Mesenteric fat pad (tissue), 1 donor: ENCODE results near the gene SRRM1. TPM values are rescaled to one million over a fixed set of nuclear protein-coding genes. Genes with fewer than 3 reads are reported as not detected.
"Not testable (repeated sequence)": the region's sequence is repeated elsewhere in the genome, so short reads cannot be mapped to it uniquely, and the experiment has no call there.

Experiments
- DNase-seq: peaks from one replicate; pipeline ENCODE4 v3.0.0-alpha.2; 2020; ENCODE audit warnings: low spot score
- total RNA-seq: library from RNA; stranded (reverse); fragmentation: NEBNext Ultra II Directional; extraction: Animal tissue kit (Norgen Biotek cat#: 25700); gene quantifications from one replicate; pipeline ENCODE4 v1.2.1, GENCODE V29; 2021
- donor health status: DM: yes; HTN: yes; CAD: no.

SRRM1 gene
- total RNA-seq, 1 donor from 2014 or later = 103 TPM

- no peak for DNase-seq
These were observed 1.4 kb upstream of the SRRM1 start for GRCh38 chr1:24641646-24642151.

DNA sequence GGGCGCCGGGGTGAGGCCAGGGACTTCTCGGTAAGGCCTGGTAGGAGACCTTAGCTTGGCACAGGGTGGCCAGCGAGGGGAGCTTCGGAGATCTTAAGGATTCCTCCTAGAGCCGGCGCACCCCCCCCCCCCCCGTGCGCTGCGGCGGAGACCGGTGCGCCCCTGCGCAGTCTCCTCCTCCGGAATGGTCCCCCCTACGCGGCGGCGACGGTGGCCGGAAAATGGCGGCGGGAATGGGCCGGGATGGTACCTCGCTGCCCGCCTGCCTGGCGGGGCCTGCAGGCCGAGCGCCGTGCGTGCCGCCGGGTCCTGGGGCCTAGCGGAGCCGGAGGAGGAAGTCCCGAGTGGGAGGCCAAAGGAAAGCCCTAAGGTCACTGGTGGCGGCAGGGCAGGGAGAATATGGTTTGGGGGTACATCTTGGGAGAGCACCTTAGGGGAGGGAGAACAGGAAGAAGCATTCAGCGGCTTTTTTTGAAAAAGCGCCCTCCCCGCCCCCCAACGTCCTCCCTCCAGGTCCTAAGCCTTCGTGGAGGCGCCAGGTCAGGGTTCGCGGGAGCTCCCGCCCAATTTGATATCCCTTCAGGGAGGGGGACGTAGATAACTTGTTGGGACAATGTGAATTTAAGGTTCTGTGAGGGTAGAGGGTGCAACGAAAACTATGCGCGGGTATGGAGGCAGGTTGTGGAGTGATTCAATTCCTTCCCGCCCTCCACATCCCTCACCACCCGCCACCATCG is 429 bp downstream of the SRRM1 start:
- no peak for DNase-seq

DNA sequence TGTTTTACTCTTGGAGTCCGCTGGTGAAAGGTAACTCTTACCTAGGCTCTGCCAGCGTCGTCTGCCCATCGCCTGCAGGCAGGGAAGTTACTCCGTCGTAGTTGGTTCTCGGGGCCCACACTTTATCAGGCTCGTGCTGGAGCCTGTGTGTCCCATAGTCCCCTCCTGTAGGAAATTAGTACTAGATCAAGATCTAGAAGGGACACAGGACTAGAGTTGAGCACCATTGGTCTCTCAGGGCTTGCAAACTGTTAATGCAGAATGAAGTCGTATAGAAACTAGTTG is 940 bp downstream of the SRRM1 start:
- DNase-seq = no peak

DNA sequence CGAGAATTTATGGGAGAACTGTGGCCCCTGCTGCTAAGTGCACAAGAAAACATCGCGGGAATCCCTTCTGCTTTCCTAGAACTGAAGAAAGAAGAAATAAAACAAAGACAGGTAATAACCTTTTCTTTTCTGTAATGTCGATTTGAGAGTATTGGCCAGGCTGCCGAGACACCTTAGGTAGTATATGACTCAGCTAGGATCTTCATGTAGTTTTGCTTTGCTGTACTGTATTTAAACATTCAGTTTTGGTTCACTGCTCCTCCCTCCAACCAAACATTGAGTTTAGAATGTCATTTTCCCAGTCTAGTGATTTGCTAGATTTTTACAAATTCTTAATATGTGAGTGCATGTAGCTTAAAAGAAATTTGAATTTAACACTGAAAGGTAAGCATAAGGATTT is 5.8 kb downstream of the SRRM1 start:
- DNase-seq = no peak

DNA sequence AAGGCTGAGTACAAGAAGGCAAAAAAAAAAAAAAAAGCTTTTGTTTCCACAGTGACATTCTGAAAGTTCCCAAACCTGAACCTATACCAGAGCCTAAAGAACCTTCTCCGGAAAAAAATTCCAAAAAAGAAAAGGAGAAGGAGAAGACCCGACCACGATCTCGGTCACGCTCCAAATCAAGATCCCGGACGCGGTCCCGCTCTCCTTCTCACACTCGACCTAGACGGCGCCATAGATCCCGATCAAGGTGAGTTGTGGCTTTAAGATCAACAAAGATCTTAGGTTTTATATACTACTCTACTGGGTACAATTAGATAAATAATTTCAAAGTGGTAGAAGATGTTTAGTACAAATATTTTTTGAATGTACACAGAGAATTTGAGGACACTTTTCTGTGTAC is 9.3 kb downstream of the SRRM1 start:
- DNase-seq = no peak

DNA sequence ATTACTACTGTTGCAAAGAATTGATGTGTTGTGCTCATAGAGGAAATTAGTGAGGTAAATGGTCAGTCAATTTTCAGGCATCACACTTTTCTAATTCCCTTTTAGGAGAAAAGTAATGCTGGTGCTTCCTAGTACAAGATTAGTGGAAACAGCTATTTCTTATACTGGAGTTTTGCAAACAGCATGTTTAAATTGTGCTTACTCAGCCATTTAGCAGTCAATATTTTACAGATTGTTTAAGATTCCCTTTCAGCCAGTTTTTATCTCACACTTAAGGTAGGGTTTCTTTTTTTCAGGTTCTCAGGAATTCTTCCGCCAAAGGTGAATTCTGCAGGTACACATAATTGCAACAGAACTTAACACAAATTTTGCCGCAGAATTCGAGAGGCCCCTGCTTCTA is 10.9 kb downstream of the SRRM1 start:
- no peak for DNase-seq

DNA sequence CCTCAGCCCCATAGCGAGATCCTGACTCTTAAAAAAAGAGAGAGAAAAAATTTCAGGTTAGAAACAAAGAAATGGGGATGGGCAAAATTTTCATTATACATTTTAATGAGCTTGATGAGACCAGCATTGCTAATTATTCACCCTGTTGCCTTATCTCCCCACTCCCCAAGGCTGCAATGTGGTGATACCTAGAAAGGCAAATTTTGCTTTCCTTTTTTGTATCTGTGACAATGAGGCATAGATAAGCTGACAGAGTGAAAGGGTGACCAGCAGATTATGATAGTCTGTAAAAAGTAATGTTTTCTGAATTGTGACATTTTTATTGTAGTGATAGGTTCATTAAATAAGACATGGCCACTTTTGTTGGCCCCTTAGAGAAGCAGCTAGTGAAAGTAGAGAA is 12.9 kb downstream of the SRRM1 start:
- DNase-seq = no peak

- DNase-seq = no peak
These were observed 14.7 kb downstream of the SRRM1 start for GRCh38 chr1:24657781-24658180.

DNA sequence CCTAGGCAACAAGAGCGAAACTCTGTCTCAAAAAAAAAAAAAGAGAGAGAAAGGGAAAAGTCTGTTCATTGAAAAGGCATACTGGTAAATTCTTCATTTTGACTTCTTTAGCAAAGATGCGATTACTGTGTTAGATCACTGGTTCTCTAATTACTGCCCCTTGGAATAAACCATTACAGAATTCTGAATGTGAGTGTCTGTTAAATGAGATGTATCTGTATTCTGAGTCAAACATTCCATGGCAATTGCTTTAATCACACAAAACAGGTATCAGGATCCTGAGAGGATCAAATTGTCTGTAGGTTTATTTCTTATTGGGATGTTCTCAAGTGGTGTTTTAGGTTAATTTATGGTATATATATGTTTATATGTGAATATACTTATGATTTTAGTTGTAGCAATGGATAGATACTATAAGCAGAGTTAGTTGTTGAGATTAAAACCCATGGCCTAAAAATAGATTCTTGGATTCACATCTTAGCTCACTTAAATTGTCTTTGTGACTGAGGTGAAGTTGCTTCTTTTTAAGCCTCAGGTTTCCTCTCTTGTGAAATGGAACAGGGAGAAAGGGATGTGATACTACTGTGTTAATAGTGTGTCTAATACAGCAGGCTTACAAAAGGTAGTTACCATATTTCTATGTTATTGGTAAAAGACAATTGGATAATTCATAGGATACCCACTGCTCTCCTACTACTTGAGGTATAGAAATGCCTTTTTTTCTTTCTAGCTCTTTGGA is 16.2 kb downstream of the SRRM1 start:
- DNase-seq = no peak

- DNase-seq = no peak
These were observed 17.0 kb downstream of the SRRM1 start for GRCh38 chr1:24659993-24660665.

- DNase-seq = no peak
These were observed 21.5 kb downstream of the SRRM1 start for GRCh38 chr1:24664507-24665033.

GRCh38 chr1:24666794-24667193 is 23.7 kb downstream of the SRRM1 start:
- DNase-seq = no peak

GRCh38 chr1:24671372-24671771 is 28.3 kb downstream of the SRRM1 start:
- DNase-seq = not testable (repeated sequence)

DNA sequence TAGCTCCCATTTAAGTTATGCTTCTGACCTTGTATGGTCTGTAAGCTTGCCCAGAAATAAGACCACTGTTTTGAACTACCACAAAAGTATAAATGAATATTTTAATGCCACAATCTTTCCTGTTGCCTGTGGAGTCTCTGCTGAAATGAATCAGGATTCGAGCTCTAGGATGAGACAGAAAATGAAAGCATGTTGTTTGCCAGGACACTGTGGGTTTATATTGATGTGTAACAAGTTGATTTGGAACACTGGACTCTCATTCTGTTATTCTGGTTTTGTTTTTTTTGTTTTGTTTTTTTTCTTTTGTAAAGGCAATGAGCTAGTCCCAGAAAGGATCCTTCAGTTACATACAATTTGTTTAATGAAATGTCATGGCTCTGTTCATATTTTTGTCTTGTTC is 29.6 kb downstream of the SRRM1 start:
- not testable (repeated sequence) for DNase-seq

DNA sequence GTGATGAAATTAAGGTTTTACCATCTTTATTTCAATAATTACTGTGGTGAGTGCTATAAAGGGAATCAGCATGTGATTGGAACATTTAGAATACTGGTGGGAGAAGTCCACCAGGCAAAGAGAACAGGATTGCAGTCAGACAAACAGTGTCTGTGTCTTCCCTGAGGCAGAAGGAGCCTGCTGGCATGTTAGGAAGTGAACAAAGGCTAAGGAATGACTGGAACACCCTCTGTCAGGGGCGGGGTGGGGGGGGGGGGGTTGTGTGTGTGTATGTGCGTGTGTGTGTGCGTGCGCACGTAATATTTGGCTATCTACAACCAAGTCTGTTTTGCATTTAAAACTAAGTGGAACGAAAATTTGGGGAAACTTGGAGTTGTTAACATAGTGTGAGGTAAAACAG is 30.2 kb downstream of the SRRM1 start:
- DNase-seq = no peak

DNA sequence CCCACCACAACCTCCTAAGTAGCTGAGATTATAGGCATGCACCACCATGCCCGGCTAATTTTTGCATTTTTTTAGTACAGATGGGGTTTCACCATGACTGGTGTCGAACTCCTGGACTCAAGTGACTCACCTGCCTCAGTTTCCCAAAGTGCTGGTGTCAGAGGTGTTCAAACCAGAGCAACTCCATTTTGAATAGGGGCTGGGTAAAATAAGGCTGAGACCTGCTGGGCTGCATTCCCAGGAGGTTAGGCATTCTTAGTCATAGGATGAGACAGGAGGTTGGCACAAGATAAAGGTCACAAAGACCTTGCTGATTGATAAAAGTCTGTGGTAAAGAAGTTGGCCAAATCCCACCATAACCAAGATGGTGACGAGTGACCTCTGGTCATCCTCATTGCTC is 35.3 kb downstream of the SRRM1 start:
- DNase-seq = not testable (repeated sequence)

- DNase-seq = no peak
These were observed 36.6 kb downstream of the SRRM1 start for GRCh38 chr1:24679725-24680124.

- no peak for DNase-seq
These were observed 40.6 kb downstream of the SRRM1 start for GRCh38 chr1:24683713-24684162.

- DNase-seq = no peak
These were observed 44.9 kb downstream of the SRRM1 start for GRCh38 chr1:24688033-24688432.

DNA sequence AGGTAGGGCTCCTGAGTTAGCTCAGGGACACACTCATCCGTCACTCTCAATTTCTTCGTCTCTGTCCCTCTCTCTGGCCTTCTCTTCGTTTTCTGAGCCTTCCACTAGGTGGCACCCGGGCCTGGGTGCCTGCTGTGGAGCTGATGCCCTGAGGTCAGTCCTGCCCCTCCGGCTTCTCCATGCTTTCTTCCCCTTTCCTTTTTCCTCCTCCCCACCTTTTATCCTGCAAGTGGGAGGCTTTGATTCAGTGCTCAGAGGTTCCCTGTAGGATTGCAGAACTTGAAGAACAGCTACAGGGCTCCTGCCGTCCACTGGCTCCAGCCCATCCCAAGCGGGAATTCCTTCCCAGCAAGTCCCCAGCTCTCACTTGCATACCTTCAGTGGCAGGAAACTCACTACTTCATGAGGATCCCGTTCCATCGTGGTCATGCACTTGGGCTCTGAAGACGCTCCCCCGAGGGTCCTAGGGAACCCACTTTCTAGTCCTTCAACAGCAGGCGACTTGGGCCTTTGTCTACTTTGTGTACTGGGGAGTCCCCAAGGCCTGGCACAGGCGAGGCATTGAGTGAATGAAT is 45.6 kb downstream of the SRRM1 start:
- DNase-seq = no peak

GRCh38 chr1:24691051-24691450 is 47.9 kb downstream of the SRRM1 start:
- DNase-seq = no peak
